GM12892 (cell line): ENCODE data around the gene RHEB.
"Not testable (repeated sequence)": the region's sequence is repeated elsewhere in the genome, so short reads cannot be mapped to it uniquely, and the experiment has no call there.

ENCODE experiments used
- DNase-seq: peaks from one replicate; pipeline ENCODE4 v3.0.0; 2011; ENCODE audit not compliant: insufficient read length
- FAIRE-seq: peaks from 2 replicates; lab custom pipeline; 2011; peaks lifted over from hg19 to GRCh38; lab: Jason Lieb, UNC
- POLR2A ChIP-seq: IDR thresholded peaks from 2 replicates; pipeline ENCODE4 v1.6.1; 2011; ENCODE audit warnings: low read depth, low read length, control low read depth
- POLR2AphosphoS5 ChIP-seq: IDR thresholded peaks from 2 replicates; pipeline ENCODE4 v1.6.1; 2011; ENCODE audit warnings: low read depth, low read length, control low read depth
- TAF1 ChIP-seq: IDR thresholded peaks from 2 replicates; pipeline ENCODE4 v1.6.1; 2011; ENCODE audit warnings: low read depth, mild to moderate bottlenecking, control low read depth, low read length, borderline replicate concordance

RHEB gene

GRCh38 chr7:151549083-151549482 is 29.4 kb upstream of the RHEB start:
- FAIRE-seq (no peak), DNase-seq (no peak)
- TF ChIP-seq POLR2AphosphoS5, result no peak
- no peak for TF ChIP-seq POLR2A
- TF ChIP-seq TAF1, result no peak

GRCh38 chr7:151544183-151544582 is 24.5 kb upstream of the RHEB start:
- FAIRE-seq (no peak), DNase-seq (no peak)
- TF ChIP-seq TAF1 (no peak), POLR2AphosphoS5 (no peak), POLR2A (no peak)

- TF ChIP-seq POLR2A (no peak), POLR2AphosphoS5 (no peak), TAF1 (no peak)
- FAIRE-seq (no peak), DNase-seq (no peak)
Measured at GRCh38 chr7:151542606-151543130, 23.0 kb upstream of the RHEB start.

GRCh38 chr7:151541709-151542499 is 22.2 kb upstream of the RHEB start:
- FAIRE-seq (no peak), DNase-seq (no peak)
- TF ChIP-seq TAF1 (no peak), POLR2A (no peak), POLR2AphosphoS5 (no peak)

GRCh38 chr7:151540146-151540545 is 20.5 kb upstream of the RHEB start:
- TF ChIP-seq TAF1, result no peak
- no peak for TF ChIP-seq POLR2A
- TF ChIP-seq POLR2AphosphoS5, result no peak
- no peak for FAIRE-seq

GRCh38 chr7:151539088-151539671 is 19.5 kb upstream of the RHEB start:
- DNase-seq (no peak), FAIRE-seq (peak; percentile 65)
- TF ChIP-seq TAF1 (no peak), POLR2AphosphoS5 (no peak), POLR2A (no peak)

More at GRCh38 chr7:151540146-151540545, 20.5 kb upstream of the RHEB start:
- DNase-seq, result no peak

- DNase-seq (no peak), FAIRE-seq (no peak)
- TF ChIP-seq POLR2A (no peak), POLR2AphosphoS5 (no peak), TAF1 (no peak)
Measured at GRCh38 chr7:151537818-151538561, 18.3 kb upstream of the RHEB start.

GRCh38 chr7:151536178-151536577 is 16.5 kb upstream of the RHEB start:
- FAIRE-seq, DNase-seq: not testable (repeated sequence)

GRCh38 chr7:151529842-151530241 is 10.1 kb upstream of the RHEB start:
- DNase-seq (no peak), FAIRE-seq (no peak)
- TF ChIP-seq POLR2A (no peak), TAF1 (no peak), POLR2AphosphoS5 (no peak)

GRCh38 chr7:151524845-151525244 is 5.2 kb upstream of the RHEB start:
- FAIRE-seq, result no peak
- TF ChIP-seq POLR2A, result no peak
- no peak for TF ChIP-seq TAF1
- TF ChIP-seq POLR2AphosphoS5, result no peak
- DNase-seq, result no peak

- DNase-seq (no peak), FAIRE-seq (no peak)
- TF ChIP-seq POLR2A, result no peak
- TF ChIP-seq TAF1, result no peak
- no peak for TF ChIP-seq POLR2AphosphoS5
Measured at GRCh38 chr7:151524331-151524730, 4.6 kb upstream of the RHEB start.
